Uterus (tissue), 2 donors: ENCODE results near the gene GLI1.

ENCODE experiments used
- POLR2A ChIP-seq, 2 donors: fragments of 450-650 bp; IDR thresholded peaks; one replicate each; pipeline ENCODE4 v1.6.1; 2016; ENCODE audit warnings: antibody characterized with exemption in 2 of 2, mild to moderate bottlenecking in 1 of 2, moderate library complexity in 1 of 2
- TF ChIP-seq, protein P1 (sequence below), 4 experiments: fragments of 200-600 bp in 2 of 4; fragments of 450-650 bp in 2 of 4; sonication (generic) in 2 of 4; IDR thresholded peaks; one replicate each; pipeline ENCODE4 v1.5.1; 2016 to 2019; ENCODE audit warnings: antibody characterized with exemption in 4 of 4, mild to moderate bottlenecking in 2 of 4, moderate library complexity in 1 of 4

DNA sequence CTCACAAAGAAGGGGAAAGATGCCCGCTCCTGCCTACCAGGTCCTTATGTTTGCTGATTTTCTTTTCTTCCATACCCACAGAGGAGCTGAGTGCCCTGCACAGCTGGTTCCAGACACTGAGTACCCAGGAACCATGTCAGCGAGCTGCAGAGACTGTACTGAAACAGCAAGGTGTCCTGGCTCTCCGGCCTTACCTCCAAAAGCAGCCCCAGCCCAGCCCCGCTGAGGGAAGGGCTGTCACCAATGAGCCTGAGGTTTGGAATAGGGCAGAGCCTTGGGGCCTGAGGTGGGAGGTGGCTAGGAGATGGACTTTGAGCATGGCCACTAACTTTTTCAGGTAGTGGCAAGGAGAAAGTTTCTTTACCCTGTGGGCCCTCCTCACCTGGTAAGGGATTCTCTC is 30.5 kb downstream of the GLI1 start:
- TF ChIP-seq, protein P1, sequence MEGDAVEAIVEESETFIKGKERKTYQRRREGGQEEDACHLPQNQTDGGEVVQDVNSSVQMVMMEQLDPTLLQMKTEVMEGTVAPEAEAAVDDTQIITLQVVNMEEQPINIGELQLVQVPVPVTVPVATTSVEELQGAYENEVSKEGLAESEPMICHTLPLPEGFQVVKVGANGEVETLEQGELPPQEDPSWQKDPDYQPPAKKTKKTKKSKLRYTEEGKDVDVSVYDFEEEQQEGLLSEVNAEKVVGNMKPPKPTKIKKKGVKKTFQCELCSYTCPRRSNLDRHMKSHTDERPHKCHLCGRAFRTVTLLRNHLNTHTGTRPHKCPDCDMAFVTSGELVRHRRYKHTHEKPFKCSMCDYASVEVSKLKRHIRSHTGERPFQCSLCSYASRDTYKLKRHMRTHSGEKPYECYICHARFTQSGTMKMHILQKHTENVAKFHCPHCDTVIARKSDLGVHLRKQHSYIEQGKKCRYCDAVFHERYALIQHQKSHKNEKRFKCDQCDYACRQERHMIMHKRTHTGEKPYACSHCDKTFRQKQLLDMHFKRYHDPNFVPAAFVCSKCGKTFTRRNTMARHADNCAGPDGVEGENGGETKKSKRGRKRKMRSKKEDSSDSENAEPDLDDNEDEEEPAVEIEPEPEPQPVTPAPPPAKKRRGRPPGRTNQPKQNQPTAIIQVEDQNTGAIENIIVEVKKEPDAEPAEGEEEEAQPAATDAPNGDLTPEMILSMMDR (IDR thresholded peaks at IDR 0.05) = no peak
- no peak for TF ChIP-seq POLR2A (IDR thresholded peaks at IDR 0.05)
